IPS-18c (cell line): ENCODE measurements around the gene LMAN1.

Experiments used
- H3K4me3 ChIP-seq: 2 replicates; pipeline ENCODE4 v1.7.0; 2013; ENCODE audit warnings: low read depth, mild to moderate bottlenecking, low read length, moderate library complexity; ENCODE audit not compliant: insufficient read depth
- H3K9me3 ChIP-seq: one replicate; pipeline ENCODE4 v1.6.1; 2013; ENCODE audit warnings: mild to moderate bottlenecking, low read length, moderate library complexity; ENCODE audit not compliant: control insufficient read depth, insufficient read depth

The LMAN1 gene

GRCh38 chr18:59325965-59326364 is 33.1 kb downstream of the LMAN1 start:
- H3K4me3 ChIP-seq, result no peak overlapping the region
- no peaks in the 10 kb centered on the region for H3K9me3 ChIP-seq

- Histone ChIP-seq H3K4me3 (no peak overlapping the region), H3K9me3 (no peaks in the 10 kb centered on the region)
These were observed 34.5 kb downstream of the LMAN1 start for GRCh38 chr18:59324623-59324971.

GRCh38 chr18:59323931-59324622 is 35.0 kb downstream of the LMAN1 start:
- no peak overlapping the region for H3K4me3 ChIP-seq
- no peaks in the 10 kb centered on the region for H3K9me3 ChIP-seq

- H3K9me3 ChIP-seq, result no peaks in the 10 kb centered on the region
- no peak within 1 kb of the TSS for H3K4me3 ChIP-seq
These were observed 40.5 kb downstream of the LMAN1 start, which contains the start of gene CPLX4 for GRCh38 chr18:59318460-59319050. Gene CPLX4 (minus strand): TSS chr18:59318649. CDS start chr18:59318462, 187 bp downstream.

GRCh38 chr18:59311631-59312030 is 47.4 kb downstream of the LMAN1 start:
- H3K4me3 ChIP-seq, result no peak overlapping the region
- no peaks in the 10 kb centered on the region for H3K9me3 ChIP-seq

GRCh38 chr18:59308938-59309260 is 50.2 kb downstream of the LMAN1 start:
- H3K9me3 ChIP-seq, result no peaks in the 10 kb centered on the region
- H3K4me3 ChIP-seq, result peak overlapping the region; percentile 29; the same call in 1 of the 2 replicates

- peak overlapping the region; percentile 29; the same call in 1 of the 2 replicates for H3K4me3 ChIP-seq
These were observed 50.7 kb downstream of the LMAN1 start for GRCh38 chr18:59308248-59308937.

GRCh38 chr18:59306640-59307039 is 52.4 kb downstream of the LMAN1 start:
- no peak overlapping the region for H3K4me3 ChIP-seq

More at GRCh38 chr18:59308248-59308937, 50.7 kb downstream of the LMAN1 start:
- no peaks in the 10 kb centered on the region for H3K9me3 ChIP-seq

GRCh38 chr18:59305295-59305694 is 53.8 kb downstream of the LMAN1 start:
- no peak overlapping the region for H3K4me3 ChIP-seq
- no peaks in the 10 kb centered on the region for H3K9me3 ChIP-seq

More at GRCh38 chr18:59306640-59307039, 52.4 kb downstream of the LMAN1 start:
- no peaks in the 10 kb centered on the region for H3K9me3 ChIP-seq

GRCh38 chr18:59303656-59304195 is 55.3 kb downstream of the LMAN1 start:
- Histone ChIP-seq H3K9me3 (no peaks in the 10 kb centered on the region), H3K4me3 (no peak overlapping the region)

- Histone ChIP-seq H3K4me3 (no peak overlapping the region), H3K9me3 (no peaks in the 10 kb centered on the region)
These were observed 56.1 kb downstream of the LMAN1 start for GRCh38 chr18:59303006-59303405.

GRCh38 chr18:59301929-59302328 is 57.1 kb downstream of the LMAN1 start:
- no peaks in the 10 kb centered on the region for H3K9me3 ChIP-seq
- no peak overlapping the region for H3K4me3 ChIP-seq

- H3K9me3 ChIP-seq, result no peaks in the 10 kb centered on the region
- no peak overlapping the region for H3K4me3 ChIP-seq
These were observed 58.3 kb downstream of the LMAN1 start for GRCh38 chr18:59300676-59301285.

GRCh38 chr18:59298871-59299270 is 60.2 kb downstream of the LMAN1 start:
- Histone ChIP-seq H3K9me3 (no peaks in the 10 kb centered on the region), H3K4me3 (no peak overlapping the region)

- no peaks in the 10 kb centered on the region for H3K9me3 ChIP-seq
- no peak overlapping the region for H3K4me3 ChIP-seq
These were observed 65.7 kb downstream of the LMAN1 start for GRCh38 chr18:59293317-59293716.

- Histone ChIP-seq H3K4me3 (no peak overlapping the region), H3K9me3 (no peaks in the 10 kb centered on the region)
These were observed 72.7 kb downstream of the LMAN1 start for GRCh38 chr18:59286341-59286740.

GRCh38 chr18:59282341-59282740 is 76.7 kb downstream of the LMAN1 start:
- Histone ChIP-seq H3K4me3 (no peak overlapping the region), H3K9me3 (no peaks in the 10 kb centered on the region)

- no peaks in the 10 kb centered on the region for H3K9me3 ChIP-seq
- H3K4me3 ChIP-seq, result no peak overlapping the region
These were observed 79.3 kb downstream of the LMAN1 start for GRCh38 chr18:59279722-59280121.
